Large intestine (tissue), 3 donors: Measurements from ENCODE around the gene MYO1F. TPM values are rescaled to one million over a fixed set of nuclear protein-coding genes. Genes with fewer than 3 reads are reported as not detected.
"Not testable (repeated sequence)": the region's sequence is repeated elsewhere in the genome, so short reads cannot be mapped to it uniquely, and the experiment has no call there.

Experiments
- DNase-seq, 2 donors: peaks; one replicate each; pipeline versions ENCODE4 v3.0.0 to v3.0.0-alpha.2; 2013
- H3K27ac ChIP-seq: one replicate; pipeline ENCODE4 v1.5.1; 2013; ENCODE audit warnings: low read length
- H3K27me3 ChIP-seq: 2 replicates; pipeline ENCODE4 v1.6.1; 2013; ENCODE audit warnings: low read length; ENCODE audit not compliant: control insufficient read depth, insufficient read depth
- H3K36me3 ChIP-seq: 2 replicates; pipeline ENCODE4 v1.6.1; 2013; ENCODE audit warnings: low read length; ENCODE audit not compliant: control insufficient read depth, insufficient read depth
- H3K4me1 ChIP-seq: one replicate; pipeline ENCODE4 v1.6.1; 2013; ENCODE audit warnings: low read length; ENCODE audit not compliant: control insufficient read depth, insufficient read depth
- H3K4me3 ChIP-seq: one replicate; pipeline ENCODE4 v1.5.1; 2013; ENCODE audit warnings: low read length
- H3K9me3 ChIP-seq: one replicate; pipeline ENCODE4 v1.6.1; 2013; ENCODE audit warnings: mild to moderate bottlenecking, low read depth, low read length, moderate library complexity; ENCODE audit not compliant: control insufficient read depth
- WGBS: methylation state at CpG from one replicate; pipeline ENCODE4 v1.1.5; 2013; ENCODE audit warnings: low lambda C conversion rate; ENCODE audit not compliant: insufficient coverage; 5-methylcytosine and 5-hydroxymethylcytosine counted together
- polyA plus RNA-seq: library from polyadenylated mRNA; unstranded; fragments of 120-200 nt; gene quantifications from one replicate; pipeline ENCODE4 v1.2.1, GENCODE V29; 2013

MYO1F gene
- polyA plus RNA-seq, 1 donor, result 13.9 TPM

GRCh38 chr19:8580710-8581281 is 3.6 kb upstream of the MYO1F start:
- H3K27ac ChIP-seq, result no peak overlapping the region
- peaks cover 3% of the 10 kb centered on the region for H3K4me1 ChIP-seq
- peaks cover 12% of the 10 kb centered on the region for H3K27me3 ChIP-seq
- peak; percentile 68 to 71 for DNase-seq
- no CpG with 5 or more reads among the region's 21 CpGs for WGBS
- no peaks in the 10 kb centered on the region for H3K36me3 ChIP-seq
- H3K4me3 ChIP-seq, result no peak overlapping the region
- H3K9me3 ChIP-seq, result no peaks in the 10 kb centered on the region

GRCh38 chr19:8578642-8579265 is 1.5 kb upstream of the MYO1F start:
- H3K27me3 ChIP-seq, result peaks cover 12% of the 10 kb centered on the region
- no peaks in the 10 kb centered on the region for H3K36me3 ChIP-seq
- WGBS, result no CpG with 5 or more reads among the region's 17 CpGs
- peaks cover 3% of the 10 kb centered on the region for H3K4me1 ChIP-seq
- no peak overlapping the region for H3K4me3 ChIP-seq
- no peaks in the 10 kb centered on the region for H3K9me3 ChIP-seq
- peak in 1 of 2 donors; percentile 51 for DNase-seq
- no peak overlapping the region for H3K27ac ChIP-seq

- Histone ChIP-seq H3K27ac (no peak overlapping the region), H3K4me1 (peaks cover 3% of the 10 kb centered on the region), H3K36me3 (no peaks in the 10 kb centered on the region), H3K4me3 (no peak overlapping the region), H3K27me3 (peaks cover 12% of the 10 kb centered on the region), H3K9me3 (no peaks in the 10 kb centered on the region)
- no peak for DNase-seq
- WGBS, result 100% methylated on average over 1 of the region's 4 CpGs
Measured at GRCh38 chr19:8577741-8578140, 499 bp upstream of the MYO1F start.

- no peak overlapping the region for H3K27ac ChIP-seq
- H3K27me3 ChIP-seq, result peaks cover 12% of the 10 kb centered on the region
- peak in 1 of 2 donors; percentile 24 for DNase-seq
- no peaks in the 10 kb centered on the region for H3K9me3 ChIP-seq
- no CpG with 5 or more reads among the region's 19 CpGs for WGBS
- peak overlapping the region; percentile 26 for H3K4me3 ChIP-seq
- no peaks in the 10 kb centered on the region for H3K36me3 ChIP-seq
- peaks cover 3% of the 10 kb centered on the region for H3K4me1 ChIP-seq
Measured at GRCh38 chr19:8576273-8576993, 809 bp downstream of the MYO1F start.

- H3K4me3 ChIP-seq, result peak overlapping the region; percentile 6
- WGBS, result no CpG with 5 or more reads among the region's 10 CpGs
- no peak overlapping the region for H3K27ac ChIP-seq
Measured at GRCh38 chr19:8575467-8575997, 1.7 kb downstream of the MYO1F start.

GRCh38 chr19:8574619-8574922 is 2.7 kb downstream of the MYO1F start:
- not testable (repeated sequence) for H3K36me3 ChIP-seq, H3K9me3 ChIP-seq, DNase-seq, H3K27me3 ChIP-seq, H3K4me1 ChIP-seq, H3K27ac ChIP-seq, H3K4me3 ChIP-seq
- no CpG with 5 or more reads among the region's 7 CpGs for WGBS

More at GRCh38 chr19:8575467-8575997, 1.7 kb downstream of the MYO1F start:
- Histone ChIP-seq H3K4me1 (peaks cover 3% of the 10 kb centered on the region), H3K36me3 (no peaks in the 10 kb centered on the region), H3K27me3 (peaks cover 12% of the 10 kb centered on the region), H3K9me3 (no peaks in the 10 kb centered on the region)
- no peak for DNase-seq

GRCh38 chr19:8573316-8573715 is 3.9 kb downstream of the MYO1F start:
- no peak for DNase-seq
- no peaks in the 10 kb centered on the region for H3K4me1 ChIP-seq
- H3K4me3 ChIP-seq, result no peak overlapping the region
- H3K36me3 ChIP-seq, result no peaks in the 10 kb centered on the region
- H3K27me3 ChIP-seq, result peaks cover 8% of the 10 kb centered on the region
- no CpG with 5 or more reads among the region's 7 CpGs for WGBS
- no peak overlapping the region for H3K27ac ChIP-seq
- no peaks in the 10 kb centered on the region for H3K9me3 ChIP-seq

- H3K4me3 ChIP-seq, result no peak overlapping the region
- H3K9me3 ChIP-seq, result no peaks in the 10 kb centered on the region
- H3K27me3 ChIP-seq, result no peaks in the 10 kb centered on the region
- no peak for DNase-seq
- WGBS, result no CpG with 5 or more reads among the region's 5 CpGs
- H3K36me3 ChIP-seq, result no peaks in the 10 kb centered on the region
- no peak overlapping the region for H3K27ac ChIP-seq
- no peaks in the 10 kb centered on the region for H3K4me1 ChIP-seq
Measured at GRCh38 chr19:8571006-8571411, 6.2 kb downstream of the MYO1F start.

GRCh38 chr19:8569066-8569771 is 8.0 kb downstream of the MYO1F start:
- no peaks in the 10 kb centered on the region for H3K4me1 ChIP-seq
- H3K27ac ChIP-seq, result no peak overlapping the region
- no CpG with 5 or more reads among the region's 5 CpGs for WGBS
- no peak overlapping the region for H3K4me3 ChIP-seq
- no peaks in the 10 kb centered on the region for H3K27me3 ChIP-seq
- peak in 1 of 2 donors; percentile 34 for DNase-seq
- no peaks in the 10 kb centered on the region for H3K36me3 ChIP-seq
- H3K9me3 ChIP-seq, result no peaks in the 10 kb centered on the region

- Histone ChIP-seq H3K36me3 (no peaks in the 10 kb centered on the region), H3K27ac (no peak overlapping the region), H3K4me3 (no peak overlapping the region), H3K9me3 (no peaks in the 10 kb centered on the region), H3K27me3 (no peaks in the 10 kb centered on the region), H3K4me1 (no peaks in the 10 kb centered on the region)
- 92% methylated on average over 2 of the region's 15 CpGs for WGBS
- DNase-seq, result no peak
Measured at GRCh38 chr19:8567522-8568172, 9.6 kb downstream of the MYO1F start.
